IMR-90 (cell line): Measurements from ENCODE around the gene BTRC. TPM values are rescaled to one million over a fixed set of nuclear protein-coding genes. Genes with fewer than 3 reads are reported as not detected.
"Not testable (repeated sequence)": the region's sequence is repeated elsewhere in the genome, so short reads cannot be mapped to it uniquely, and the experiment has no call there.

Experiments
- ATAC-seq: fragments of 200-7000 bp; cut with Tn5 transposase; 2 replicates; pipeline ENCODE4 v1.9.1; 2020; ENCODE audit warnings: low read depth, mild to moderate bottlenecking, moderate library complexity
- BruUV-seq: library from RNA; stranded (reverse); fragments of 400-500 nt; replicated peaks from 2 replicates; lab custom pipeline; 2021; lab: Mats Ljungman, UMichigan
- CTCF ChIA-PET: fragments of 300-600 bp; formaldehyde crosslinking; extraction: SDS; loops from one replicate; lab custom pipeline; 2021; ENCODE audit warnings: antibody characterized with exemption; lab: Yijun Ruan, JAX
- POLR2A ChIA-PET: fragments of 300-600 bp; sonication (Branson Sonifier 250); formaldehyde crosslinking; loops from one replicate; lab custom pipeline; 2022; ENCODE audit warnings: antibody characterized with exemption; ENCODE audit not compliant: unreplicated experiment; lab: Charles Lee
- DNase-seq: peaks from one replicate; pipeline ENCODE4 v3.0.0; 2013
- H2AFZ ChIP-seq: replicated peaks from 2 replicates; pipeline ENCODE3; 2013; ENCODE audit warnings: low read length, mild to moderate bottlenecking; ENCODE audit not compliant: poor library complexity
- H2AK5ac ChIP-seq: 2 replicates; pipeline ENCODE4 v1.6.1; 2013; ENCODE audit warnings: low read depth, low read length, inconsistent platforms
- H2AK9ac ChIP-seq: replicated peaks from 2 replicates; pipeline ENCODE3; 2013; ENCODE audit warnings: mild to moderate bottlenecking, low read depth, low read length, moderate library complexity; ENCODE audit not compliant: poor library complexity
- H2BK120ac ChIP-seq: 2 replicates; pipeline ENCODE4 v1.6.1; 2013; ENCODE audit warnings: low read depth, low read length, inconsistent platforms
- H2BK15ac ChIP-seq: 3 replicates; pipeline ENCODE4 v1.6.1; 2013; ENCODE audit warnings: low read depth, low read length, inconsistent platforms
- H2BK20ac ChIP-seq: 2 replicates; pipeline ENCODE4 v1.6.1; 2013; ENCODE audit warnings: low read depth, mild to moderate bottlenecking, inconsistent platforms, low read length, moderate library complexity
- H2BK5ac ChIP-seq: 2 replicates; pipeline ENCODE4 v1.6.1; 2013; ENCODE audit warnings: mild to moderate bottlenecking, low read depth, low read length, inconsistent platforms; ENCODE audit not compliant: poor library complexity, severe bottlenecking
- H3K14ac ChIP-seq: replicated peaks from 2 replicates; pipeline ENCODE4 v1.6.1; 2013; ENCODE audit warnings: low read depth, low read length, inconsistent platforms
- H3K18ac ChIP-seq: 2 replicates; pipeline ENCODE4 v1.6.1; 2013; ENCODE audit warnings: low read depth, low read length, control low read depth
- H3K23ac ChIP-seq: 2 replicates; pipeline ENCODE4 v1.6.1; 2013; ENCODE audit warnings: low read depth, low read length, inconsistent platforms
- H3K27ac ChIP-seq: 2 replicates; pipeline ENCODE4 v1.5.1; 2013; ENCODE audit warnings: mild to moderate bottlenecking, control low read depth, low read length; ENCODE audit not compliant: insufficient read depth
- H3K27me3 ChIP-seq: 2 replicates; pipeline ENCODE4 v1.6.1; 2013; ENCODE audit warnings: low read length; ENCODE audit not compliant: control insufficient read depth, insufficient read depth
- H3K36me3 ChIP-seq: 2 replicates; pipeline ENCODE4 v1.6.1; 2013; ENCODE audit warnings: low read length, mixed read lengths; ENCODE audit not compliant: control insufficient read depth, insufficient read depth
- H3K4ac ChIP-seq: 2 replicates; pipeline ENCODE4 v1.6.1; 2013; ENCODE audit warnings: low read depth, low read length, inconsistent platforms
- H3K4me1 ChIP-seq: 2 replicates; pipeline ENCODE4 v1.6.1; 2013; ENCODE audit warnings: low read length, mixed read lengths; ENCODE audit not compliant: control insufficient read depth, insufficient read depth
- H3K4me2 ChIP-seq: 2 replicates; pipeline ENCODE4 v1.6.1; 2013; ENCODE audit warnings: low read depth, mild to moderate bottlenecking, control low read depth, low read length, moderate library complexity
- H3K4me3 ChIP-seq: 2 replicates; pipeline ENCODE4 v1.5.1; 2013; ENCODE audit warnings: low read depth, mild to moderate bottlenecking, control low read depth, low read length, moderate library complexity; ENCODE audit not compliant: insufficient read depth
- H3K56ac ChIP-seq: 2 replicates; pipeline ENCODE4 v1.6.1; 2013; ENCODE audit warnings: low read length, inconsistent platforms; ENCODE audit not compliant: insufficient read depth; ENCODE audit errors: extremely low read depth
- H3K79me1 ChIP-seq, 2 experiments: 2 replicates each; pipeline ENCODE4 v1.6.1; 2013; ENCODE audit warnings: low read length in 2 of 2, inconsistent platforms in 1 of 2, low read depth in 1 of 2
- H3K9ac ChIP-seq: 2 replicates; pipeline ENCODE4 v1.6.1; 2013; ENCODE audit warnings: low read depth, low read length, control low read depth
- H3K9me1 ChIP-seq: 2 replicates; pipeline ENCODE4 v1.6.1; 2013; ENCODE audit warnings: low read length, inconsistent platforms; ENCODE audit not compliant: insufficient read depth
- H3K9me3 ChIP-seq: 2 replicates; pipeline ENCODE4 v1.6.1; 2013; ENCODE audit warnings: low read length; ENCODE audit not compliant: control insufficient read depth, insufficient read depth
- H4K20me1 ChIP-seq: 2 replicates; pipeline ENCODE4 v1.6.1; 2013; ENCODE audit warnings: low read length, inconsistent platforms; ENCODE audit not compliant: insufficient read depth
- H4K5ac ChIP-seq: 2 replicates; pipeline ENCODE4 v1.6.1; 2013; ENCODE audit warnings: mild to moderate bottlenecking, low read depth, low read length, control low read depth
- H4K8ac ChIP-seq, 2 experiments: 2 replicates each; pipeline ENCODE4 v1.6.1; 2013; ENCODE audit warnings: low read depth in 2 of 2, low read length in 2 of 2, control low read depth in 1 of 2, inconsistent platforms in 1 of 2
- H4K91ac ChIP-seq: 2 replicates; pipeline ENCODE4 v1.6.1; 2013; ENCODE audit warnings: low read depth, low read length, inconsistent platforms; ENCODE audit not compliant: insufficient read depth
- WGBS, 2 experiments: methylation state at CpG; one replicate each; pipeline versions ENCODE4 v1.1.5 to v1.1.7; 2013; ENCODE audit warnings: missing lambda C conversion rate in 2 of 2; ENCODE audit not compliant: insufficient read length in 1 of 2; ENCODE audit errors: extremely low coverage in 2 of 2; 5-methylcytosine and 5-hydroxymethylcytosine counted together
- dilution Hi-C: fragments of 300-500 bp; cut with HindIII; formaldehyde crosslinking; loops from one replicate; pipeline ENCODE4 v1.14.3; 2018; ENCODE audit warnings: low sequenced_read_pairs; ENCODE audit not compliant: unreplicated experiment
- in situ Hi-C: fragments of 300-500 bp; cut with MboI; formaldehyde crosslinking; loops from 3 replicates; pipeline ENCODE4 v1.14.3; 2019; ENCODE audit warnings: low sequenced_read_pairs, inconsistent platforms, mixed read lengths
- intact Hi-C: fragments of 100-400 bp; cut with micrococcal nuclease; formaldehyde crosslinking; loops from 2 replicates; pipeline ENCODE4 v1.10.0; 2022
- polyA plus RNA-seq, 3 experiments: library from polyadenylated mRNA; depleted of rRNA; stranded (reverse); fragments of >200 nt; gene quantifications; 2 replicates each; pipeline ENCODE4 v1.2.3, GENCODE V29; 2012; ENCODE audit warnings: low replicate concordance in 1 of 3
- total RNA-seq: library from RNA; depleted of rRNA; stranded (reverse); fragments of >200 nt; gene quantifications from 2 replicates; pipeline ENCODE4 v1.2.3, GENCODE V29; 2012

BTRC gene
- total and polyA plus RNA-seq, 2 of the 4 experiments (the other 2 are of a cell fraction): 7.7 to 8.4 TPM

GRCh38 chr10:101327454-101327853, 26.5 kb upstream of the BTRC start:
- dilution Hi-C loops, ATAC-seq, in situ Hi-C loops, DNase-seq, H2BK20ac ChIP-seq, H3K18ac ChIP-seq, H4K91ac ChIP-seq, H3K23ac ChIP-seq, POLR2A ChIA-PET, H3K9me3 ChIP-seq, H3K9ac ChIP-seq, H3K14ac ChIP-seq, H3K4me1 ChIP-seq, CTCF ChIA-PET, BruUV-seq, H3K4me2 ChIP-seq, H4K5ac ChIP-seq, H2BK5ac ChIP-seq, H3K36me3 ChIP-seq, H3K27ac ChIP-seq, H2BK120ac ChIP-seq, H3K56ac ChIP-seq, H2AK9ac ChIP-seq, H4K8ac ChIP-seq, H3K9me1 ChIP-seq, H2AK5ac ChIP-seq, H2BK15ac ChIP-seq, H3K4me3 ChIP-seq, H4K20me1 ChIP-seq, H2AFZ ChIP-seq, H3K4ac ChIP-seq, H3K79me1 ChIP-seq, intact Hi-C loops: not testable (repeated sequence)
- no CpG with 5 or more reads among the region's 1 CpG for WGBS, 2 experiments
- peaks cover 60% of the 10 kb centered on the region for H3K27me3 ChIP-seq
